GM12872 (cell line): ENCODE data around the gene ZNF350.

ENCODE experiments used
- CTCF ChIP-seq: IDR thresholded peaks from 3 replicates; pipeline ENCODE4 v1.5.1; 2011; ENCODE audit warnings: low read depth, mild to moderate bottlenecking, low read length, moderate library complexity; ENCODE audit not compliant: insufficient read depth

Gene ZNF350

DNA sequence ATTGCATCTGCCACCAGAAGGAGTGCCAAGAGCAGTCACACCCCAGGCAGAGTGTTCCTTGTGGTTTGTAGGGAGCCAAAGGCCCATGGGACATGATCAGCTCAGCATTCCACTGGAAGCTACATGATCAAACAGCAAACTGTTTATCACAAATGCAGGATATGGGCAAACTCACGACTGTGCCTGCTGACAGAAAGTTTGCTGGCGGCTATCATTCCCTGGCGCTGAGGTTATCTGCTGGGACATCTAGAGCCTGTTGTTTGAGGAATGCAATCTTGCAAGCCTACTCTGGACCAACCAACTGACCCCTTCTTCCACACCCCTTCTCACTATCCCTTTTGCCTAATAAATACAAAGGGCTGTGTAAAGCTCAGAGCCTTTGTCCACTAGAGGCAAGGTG is 67.0 kb downstream of the ZNF350 start:
- no peak for TF ChIP-seq CTCF

DNA sequence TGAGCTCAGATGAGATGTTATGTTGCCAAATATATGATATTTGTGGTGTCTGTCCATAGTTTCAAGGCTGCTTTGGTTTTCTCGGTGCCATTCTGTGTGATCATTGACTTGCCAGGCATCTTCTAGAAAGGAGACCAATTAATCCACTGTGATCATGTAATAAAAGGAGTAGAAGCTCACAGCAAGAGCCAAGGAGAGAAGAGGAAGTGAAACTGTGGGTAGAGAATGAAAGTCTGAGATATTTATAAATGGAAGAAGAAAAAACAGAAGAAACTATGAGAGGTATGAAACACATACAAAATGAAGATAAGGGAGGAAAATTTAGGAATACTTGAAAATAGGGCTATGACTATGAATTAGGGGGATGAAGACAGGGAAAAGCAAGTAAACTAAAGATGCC is 70.5 kb downstream of the ZNF350 start:
- no peak for TF ChIP-seq CTCF

- no peak for TF ChIP-seq CTCF
These were observed 71.2 kb downstream of the ZNF350 start for GRCh38 chr19:51915324-51915867.
